Body of pancreas (tissue), 4 donors: Measurements from ENCODE around the gene LRRC8A. TPM values are rescaled to one million over a fixed set of nuclear protein-coding genes. Genes with fewer than 3 reads are reported as not detected.
A peak's percentile ranks its signal among the peaks of the same experiment; 100 is the strongest.

ENCODE experiments used
- ATAC-seq: fragments of 150-250 bp; one replicate; pipeline ENCODE4 v1.9.1; 2016
- DNase-seq, 4 donors: peaks; one replicate each; pipeline ENCODE4 v3.0.0-alpha.2; 2019
- H3K27ac ChIP-seq, 4 donors: fragments of 200-600 bp; sonication (generic); 1 replicate in 3 of 4; 2 replicates in 1 of 4; pipeline versions ENCODE4 v1.5.1 to v1.6.1; 2016 to 2019; ENCODE audit warnings: mild to moderate bottlenecking in 1 of 4, mixed read lengths in 1 of 4, moderate library complexity in 1 of 4
- H3K27me3 ChIP-seq, 2 donors: fragments of 200-600 bp; sonication (generic); one replicate each; pipeline ENCODE4 v1.6.0; 2016; ENCODE audit warnings: mild to moderate bottlenecking in 1 of 2
- H3K36me3 ChIP-seq, 2 donors: fragments of 200-600 bp; sonication (generic); replicated peaks in 1 of 2; 2 replicates each; pipeline ENCODE4 v1.5.1; 2016; ENCODE audit warnings: low read depth in 2 of 2; ENCODE audit not compliant: insufficient read depth in 1 of 2
- H3K4me1 ChIP-seq: fragments of 200-600 bp; sonication (generic); one replicate; pipeline ENCODE4 v1.6.0; 2016
- H3K4me3 ChIP-seq, 2 donors: fragments of 200-600 bp; sonication (generic); 1 replicate in 1 of 2; 2 replicates in 1 of 2; pipeline ENCODE4 v1.5.1; 2016 to 2019
- H3K9me3 ChIP-seq, 3 donors: fragments of 200-600 bp; sonication (generic); 1 replicate in 2 of 3; 2 replicates in 1 of 3; pipeline ENCODE4 v1.5.1; 2016
- POLR2A ChIP-seq, 3 donors: fragments of 450-650 bp; IDR thresholded peaks; one replicate each; pipeline ENCODE4 v1.6.1; 2016; ENCODE audit warnings: antibody characterized with exemption in 3 of 3, mild to moderate bottlenecking in 2 of 3
- WGBS, 2 donors: methylation state at CpG; one replicate each; pipeline ENCODE4 v1.1.5; 2017; 5-methylcytosine and 5-hydroxymethylcytosine counted together
- intact Hi-C: fragments of 100-400 bp; cut with DNase I; formaldehyde crosslinking; loops from one replicate; pipeline ENCODE4 v1.15.1; 2023
- total RNA-seq, 2 donors: library from RNA; depleted of rRNA; stranded (reverse); fragments of >200 nt; gene quantifications; one replicate each; pipeline ENCODE4 v1.1.0, GENCODE V29; 2016
- TF ChIP-seq, protein P1 (sequence below), 7 experiments: fragments of 450-650 bp in 4 of 7; fragments of 200-600 bp in 3 of 7; sonication (generic) in 3 of 7; IDR thresholded peaks; one replicate each; pipeline ENCODE4 v1.5.1; 2016 to 2019; ENCODE audit warnings: antibody characterized with exemption in 7 of 7

LRRC8A gene
- total RNA-seq, 2 donors from 2014 or later, result 21.0 to 23.7 TPM

DNA sequence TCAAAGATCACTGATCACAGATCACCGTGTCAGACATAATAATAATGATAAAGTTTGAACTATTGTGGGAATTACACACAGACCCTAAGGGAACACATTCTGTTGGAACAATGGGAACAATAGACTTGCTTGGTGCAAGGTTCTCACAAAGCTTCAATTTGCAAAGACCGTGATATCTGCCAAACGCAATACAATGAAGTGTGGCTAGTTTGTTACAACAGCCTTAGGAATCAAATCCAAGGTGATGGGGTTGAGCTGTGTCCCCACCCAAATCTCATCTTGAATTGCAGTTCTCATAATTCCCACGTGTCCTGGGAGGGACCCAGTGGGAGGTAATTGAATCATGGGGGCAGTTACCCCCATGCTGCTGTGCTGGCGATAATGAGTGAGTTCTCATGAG is 21.0 kb upstream of the LRRC8A start:
- no peaks in the 10 kb centered on the region for H3K36me3 ChIP-seq
- intact Hi-C loops, result loop anchor here (5.0 kb wide), 1 partner anchor 66 kb away; no protein-coding TSS in a partner anchor
- no peaks in the 10 kb centered on the region for H3K9me3 ChIP-seq
- 88 to 93% methylated on average over 5 of the region's 5 CpGs for WGBS, 2 donors
- no peak overlapping the region for H3K4me3 ChIP-seq
- no peaks in the 10 kb centered on the region for H3K27me3 ChIP-seq
- H3K4me1 ChIP-seq, result peaks cover 23% of the 10 kb centered on the region
- ATAC-seq (no peak), DNase-seq (no peak)
- H3K27ac ChIP-seq, result peak overlapping the region in 3 of 4 donors; percentile 65 to 75 (median 65)
- no peak for TF ChIP-seq POLR2A (IDR thresholded peaks at IDR 0.05)
- TF ChIP-seq, protein P1, sequence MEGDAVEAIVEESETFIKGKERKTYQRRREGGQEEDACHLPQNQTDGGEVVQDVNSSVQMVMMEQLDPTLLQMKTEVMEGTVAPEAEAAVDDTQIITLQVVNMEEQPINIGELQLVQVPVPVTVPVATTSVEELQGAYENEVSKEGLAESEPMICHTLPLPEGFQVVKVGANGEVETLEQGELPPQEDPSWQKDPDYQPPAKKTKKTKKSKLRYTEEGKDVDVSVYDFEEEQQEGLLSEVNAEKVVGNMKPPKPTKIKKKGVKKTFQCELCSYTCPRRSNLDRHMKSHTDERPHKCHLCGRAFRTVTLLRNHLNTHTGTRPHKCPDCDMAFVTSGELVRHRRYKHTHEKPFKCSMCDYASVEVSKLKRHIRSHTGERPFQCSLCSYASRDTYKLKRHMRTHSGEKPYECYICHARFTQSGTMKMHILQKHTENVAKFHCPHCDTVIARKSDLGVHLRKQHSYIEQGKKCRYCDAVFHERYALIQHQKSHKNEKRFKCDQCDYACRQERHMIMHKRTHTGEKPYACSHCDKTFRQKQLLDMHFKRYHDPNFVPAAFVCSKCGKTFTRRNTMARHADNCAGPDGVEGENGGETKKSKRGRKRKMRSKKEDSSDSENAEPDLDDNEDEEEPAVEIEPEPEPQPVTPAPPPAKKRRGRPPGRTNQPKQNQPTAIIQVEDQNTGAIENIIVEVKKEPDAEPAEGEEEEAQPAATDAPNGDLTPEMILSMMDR (IDR thresholded peaks at IDR 0.05), result no peak

DNA sequence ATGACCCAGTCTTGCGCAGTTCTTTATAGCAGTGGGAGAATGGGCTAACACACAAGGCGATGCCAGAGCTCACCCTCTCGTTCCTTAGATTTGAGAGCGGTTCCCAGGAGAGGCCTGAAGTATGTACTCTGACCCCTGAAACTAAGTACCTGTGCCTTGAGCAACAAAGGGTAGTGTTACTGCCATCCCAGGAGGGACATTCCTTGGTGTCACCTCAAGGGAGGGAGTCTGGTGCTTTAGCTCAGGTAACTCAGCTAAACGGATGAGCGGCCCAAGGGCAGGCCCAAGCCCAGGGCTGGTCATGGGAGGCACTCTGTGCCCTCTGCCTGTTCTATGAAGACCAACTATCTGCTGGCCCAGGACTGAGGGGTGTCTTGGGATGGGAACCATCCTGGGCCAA is 20.4 kb upstream of the LRRC8A start:
- no peak for DNase-seq
- Histone ChIP-seq H3K9me3 (no peaks in the 10 kb centered on the region), H3K4me3 (no peak overlapping the region), H3K36me3 (no peaks in the 10 kb centered on the region), H3K27ac (peak overlapping the region; percentile 58 to 75 (median 65)), H3K4me1 (peaks cover 23% of the 10 kb centered on the region), H3K27me3 (no peaks in the 10 kb centered on the region)
- 77 to 100% methylated on average over 5 to 6 of the region's 6 CpGs for WGBS, 2 donors
- ATAC-seq, result no peak
- TF ChIP-seq, protein P1 (IDR thresholded peaks at IDR 0.05), result no peak
- TF ChIP-seq POLR2A (IDR thresholded peaks at IDR 0.05), result no peak
- intact Hi-C loops, result loop anchor here (5.0 kb wide), 1 partner anchor 66 kb away; no protein-coding TSS in a partner anchor

DNA sequence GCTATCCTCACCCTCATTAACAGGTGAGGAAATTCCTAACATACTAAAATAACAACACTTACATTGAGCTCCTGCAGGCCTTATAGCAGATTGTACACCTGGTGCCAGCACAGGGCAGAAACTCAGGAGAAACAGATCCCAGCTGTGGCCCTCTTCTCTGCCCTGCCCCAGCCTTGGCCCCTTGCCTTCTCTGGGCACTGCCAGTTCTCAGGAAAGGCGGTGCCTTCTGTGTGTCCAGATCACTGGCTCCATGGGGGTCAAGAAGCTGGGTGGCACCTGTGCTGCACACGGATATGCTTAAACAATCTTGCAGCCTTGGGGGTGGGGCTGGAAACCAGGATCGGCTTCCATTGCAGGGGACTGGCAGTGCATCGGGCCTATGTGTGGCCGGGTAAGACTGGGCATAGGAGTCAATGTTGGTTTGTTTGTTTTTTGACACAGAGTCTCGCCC is 19.5 kb upstream of the LRRC8A start:
- Histone ChIP-seq H3K4me3 (no peak overlapping the region), H3K36me3 (no peaks in the 10 kb centered on the region), H3K9me3 (no peaks in the 10 kb centered on the region), H3K27ac (peak overlapping the region; percentile 58 to 75 (median 65)), H3K4me1 (peaks cover 23% of the 10 kb centered on the region), H3K27me3 (no peaks in the 10 kb centered on the region)
- no peak for TF ChIP-seq POLR2A (IDR thresholded peaks at IDR 0.05)
- TF ChIP-seq, protein P1 (IDR thresholded peaks at IDR 0.05), result no peak
- DNase-seq, result peak; percentile 70 to 89 (median 83)
- ATAC-seq, result peak; percentile 76
- 10 to 20% methylated on average over 5 to 6 of the region's 6 CpGs for WGBS, 2 donors
- intact Hi-C loops, result loop anchor here (5.0 kb wide), 1 partner anchor 65 kb away; no protein-coding TSS in a partner anchor

GRCh38 chr9:128863647-128864046 is 18.3 kb upstream of the LRRC8A start:
- TF ChIP-seq POLR2A (IDR thresholded peaks at IDR 0.05), result no peak
- TF ChIP-seq, protein P1 (IDR thresholded peaks at IDR 0.05), result peak; percentile 82 to 96 (median 91)
- ATAC-seq (peak; percentile 74), DNase-seq (peak; percentile 73 to 83 (median 78))
- Histone ChIP-seq H3K9me3 (no peaks in the 10 kb centered on the region), H3K4me1 (peaks cover 23% of the 10 kb centered on the region), H3K4me3 (no peak overlapping the region), H3K36me3 (no peaks in the 10 kb centered on the region), H3K27me3 (no peaks in the 10 kb centered on the region), H3K27ac (peak overlapping the region in 1 of 4 donors; percentile 65)
- WGBS, 2 donors, result 5 to 29% methylated on average over 5 to 10 of the region's 10 CpGs
- intact Hi-C loops, result loop anchor here (5.0 kb wide), 1 partner anchor 64 kb away; no protein-coding TSS in a partner anchor
